Hepatic stellate cell (primary cell): ENCODE measurements around the gene TMEFF2.
"Not testable (repeated sequence)": the region's sequence is repeated elsewhere in the genome, so short reads cannot be mapped to it uniquely, and the experiment has no call there.

Experiments used
- DNase-seq: peaks from one replicate; pipeline ENCODE4 v3.0.0; 2011; ENCODE audit warnings: low spot score

TMEFF2 gene

DNA sequence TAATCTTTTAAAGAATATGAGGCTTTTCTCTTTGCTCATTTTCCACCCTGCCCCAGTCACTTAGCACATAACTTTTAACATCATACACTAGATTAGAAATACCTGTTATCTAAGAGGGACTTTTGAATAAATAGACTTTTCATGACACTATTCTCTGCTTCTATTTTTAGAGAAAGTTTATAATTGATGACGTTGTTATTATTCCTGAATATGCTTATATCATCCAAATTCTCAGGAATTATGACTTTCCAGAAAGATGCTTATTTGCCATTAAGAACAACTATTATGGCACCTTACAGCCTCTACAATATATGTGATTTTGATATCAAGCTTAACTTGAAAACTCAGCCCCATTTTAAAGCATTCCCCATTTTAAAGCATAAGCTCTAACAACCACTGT is 11.4 kb downstream of the TMEFF2 start:
- DNase-seq = no peak

DNA sequence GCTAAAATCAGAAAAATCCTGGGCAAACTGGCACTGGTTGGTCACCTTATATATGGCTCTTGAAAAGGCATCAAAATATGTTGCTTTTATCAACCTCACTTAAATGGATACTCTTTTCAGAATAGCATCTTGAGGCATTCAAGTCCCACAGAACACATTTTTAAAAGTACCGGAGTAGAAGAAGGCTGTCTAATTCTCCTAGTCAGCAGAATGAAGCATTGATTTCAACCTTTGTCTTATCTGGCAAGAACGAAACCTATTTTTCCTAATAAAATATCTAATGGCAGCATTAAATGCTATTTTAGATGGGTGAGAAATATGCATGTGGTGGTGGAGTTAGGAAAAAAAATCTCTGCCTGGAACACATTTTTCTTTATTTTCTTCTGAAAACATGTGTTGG is 27.8 kb downstream of the TMEFF2 start:
- DNase-seq = no peak

DNA sequence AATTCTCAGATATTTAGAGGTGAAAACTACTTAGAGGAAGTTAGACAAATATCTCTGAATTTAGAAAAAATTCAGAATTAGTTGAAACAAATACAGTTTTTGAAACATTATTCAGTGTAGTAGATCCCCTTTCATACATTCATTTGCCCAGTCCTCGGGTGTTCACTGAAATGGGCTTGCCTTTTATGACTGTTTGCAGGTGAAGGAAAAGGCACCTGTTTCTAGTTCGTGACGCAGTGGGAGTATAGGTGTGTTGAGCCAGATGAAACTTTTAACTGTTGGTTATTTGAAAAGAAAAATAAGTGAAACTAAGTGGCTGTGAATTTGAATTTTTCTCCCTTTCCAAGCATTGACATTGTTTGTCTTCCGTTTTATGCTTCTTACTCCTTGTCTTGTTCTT is 28.9 kb downstream of the TMEFF2 start:
- no peak for DNase-seq

DNA sequence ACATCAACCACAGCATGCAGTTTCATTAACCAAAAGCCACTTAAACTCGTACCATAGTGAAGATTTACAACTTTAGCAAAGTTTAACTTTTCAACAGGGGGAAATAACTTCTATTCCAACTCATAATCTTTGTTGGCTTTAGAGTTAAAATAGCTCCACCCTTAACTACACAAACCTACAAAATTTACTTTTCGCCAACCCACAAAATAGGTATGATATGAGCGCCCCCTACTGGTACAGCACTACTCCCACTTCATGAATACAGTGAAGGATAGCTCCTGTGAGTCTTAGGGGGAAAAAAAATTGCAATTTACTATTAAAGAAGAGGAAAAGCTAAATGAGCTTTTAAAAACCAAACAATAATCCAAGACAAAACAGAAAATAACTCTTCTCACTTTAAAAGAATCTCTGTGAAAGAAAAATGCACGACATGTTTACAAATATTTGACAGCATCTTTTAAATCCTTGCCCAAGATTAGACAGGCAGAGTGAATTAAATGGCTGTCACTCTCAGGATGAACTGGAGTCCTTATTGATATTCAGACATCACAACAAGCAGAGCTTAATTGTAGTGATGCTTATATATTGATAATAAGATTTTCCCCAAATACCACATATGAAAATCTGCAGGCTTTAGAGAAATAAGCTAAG is 32.2 kb downstream of the TMEFF2 start:
- peak; percentile 4 for DNase-seq

DNA sequence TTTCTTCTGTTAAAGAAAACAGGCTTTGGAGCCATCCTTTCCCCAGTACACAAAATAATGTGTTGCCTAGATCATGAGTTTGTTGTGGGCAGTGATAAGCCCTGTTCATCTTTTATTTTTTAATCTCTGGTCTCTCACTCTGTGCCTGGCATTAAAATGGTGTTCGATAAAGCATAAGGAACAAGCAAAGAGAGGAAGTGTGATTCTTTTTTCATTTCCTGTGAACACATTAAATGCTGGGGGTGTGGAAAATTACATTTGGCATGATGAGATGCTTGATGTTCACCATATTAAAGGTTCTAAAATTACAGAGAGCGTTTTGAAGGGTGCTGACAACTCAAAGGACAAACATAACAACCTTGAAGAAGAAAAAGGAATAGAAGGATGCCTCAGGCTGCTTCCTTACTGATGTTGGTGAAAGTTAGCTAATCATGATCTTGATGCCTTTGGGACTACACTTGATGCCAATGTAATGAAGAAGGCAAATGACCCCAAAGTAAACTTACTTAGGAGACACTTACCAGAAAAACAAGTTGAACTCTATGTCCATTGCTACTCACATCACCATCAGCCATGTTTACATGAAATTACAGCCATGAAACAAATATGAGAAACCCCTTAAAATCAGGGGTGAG is 33.0 kb downstream of the TMEFF2 start:
- DNase-seq = no peak

DNA sequence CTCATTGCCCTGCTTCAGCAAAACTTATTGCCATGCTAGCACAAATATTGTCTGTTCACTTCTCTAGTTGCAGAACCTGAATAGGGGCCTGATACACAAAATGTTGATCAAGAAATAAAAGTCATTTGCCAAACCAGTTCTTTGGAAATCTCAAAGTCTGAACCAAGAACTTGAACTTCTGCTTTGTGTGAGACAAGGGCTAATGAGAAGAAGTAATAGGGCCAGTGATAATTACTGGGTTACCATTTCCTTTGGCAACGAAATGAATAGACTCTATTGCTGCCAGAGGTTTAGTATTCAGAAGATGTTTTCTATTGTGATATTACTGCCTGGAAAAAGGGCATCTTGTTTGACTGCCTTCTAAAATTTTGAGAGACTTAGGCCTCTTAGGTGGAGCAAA is 35.0 kb downstream of the TMEFF2 start:
- DNase-seq = no peak

DNA sequence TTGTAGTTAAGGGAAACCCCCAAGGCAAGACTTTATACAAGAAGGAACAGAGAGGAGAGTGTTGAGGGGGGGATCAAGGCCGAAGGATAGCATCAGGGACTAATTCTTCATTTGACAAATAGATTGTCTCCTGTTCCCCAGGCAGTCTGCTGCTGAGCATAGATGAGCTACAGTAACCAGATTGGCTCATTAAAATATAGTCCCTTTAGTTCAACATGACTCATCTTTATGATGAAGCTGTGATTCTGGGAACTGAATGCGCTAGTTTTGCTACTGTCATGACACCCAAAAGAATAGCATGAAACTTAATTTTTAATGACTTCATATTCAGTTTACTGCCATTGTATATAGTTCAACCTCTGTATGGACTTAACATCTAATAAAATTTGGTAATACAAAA is 35.5 kb downstream of the TMEFF2 start:
- DNase-seq = no peak

DNA sequence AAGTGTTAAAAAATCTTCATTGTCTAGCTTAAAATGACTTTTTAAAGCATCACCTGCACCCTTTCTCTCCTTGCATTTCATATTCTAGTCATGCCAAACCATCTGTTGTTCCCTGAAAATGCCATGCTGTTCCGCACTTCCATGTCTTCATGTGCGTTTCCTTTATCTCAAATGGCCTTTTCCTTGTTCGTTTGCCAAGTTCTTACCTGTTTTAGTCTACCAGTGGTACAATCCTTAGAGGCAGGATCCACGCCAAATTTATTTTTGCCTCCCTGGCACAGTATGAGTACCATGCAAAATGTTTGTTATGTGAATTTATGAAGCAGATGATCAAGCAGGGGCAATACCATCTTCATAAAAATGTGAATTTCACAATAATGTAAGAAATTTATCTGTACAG is 37.0 kb downstream of the TMEFF2 start:
- DNase-seq = no peak

DNA sequence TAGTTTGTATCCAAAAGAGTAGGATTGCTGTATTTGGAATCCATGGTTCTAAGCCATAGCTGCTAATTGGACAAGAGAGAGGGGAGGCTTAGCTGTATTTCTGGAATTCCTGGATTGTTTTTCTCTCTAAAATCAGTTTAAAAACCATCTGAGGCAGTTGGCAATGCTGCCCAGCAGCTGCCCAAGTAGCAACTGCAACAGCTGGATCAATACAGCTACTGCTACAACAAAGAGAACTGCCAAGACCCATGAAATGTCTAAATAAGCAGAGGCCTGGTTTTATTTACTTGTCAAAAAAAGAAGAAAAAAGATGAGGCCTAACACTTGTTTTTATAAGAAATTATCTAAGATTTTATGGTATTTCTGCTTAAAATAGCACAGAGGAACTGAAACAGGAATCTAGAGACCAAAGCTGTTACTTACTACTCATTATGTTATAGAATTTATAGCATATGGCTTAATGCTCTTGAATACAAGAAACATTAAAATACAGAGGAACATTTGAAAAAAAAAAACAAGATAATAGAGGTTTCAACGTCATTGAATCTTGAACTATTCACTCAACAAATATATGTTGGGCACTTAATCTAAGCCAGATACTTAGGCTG is 39.1 kb downstream of the TMEFF2 start:
- no peak for DNase-seq

DNA sequence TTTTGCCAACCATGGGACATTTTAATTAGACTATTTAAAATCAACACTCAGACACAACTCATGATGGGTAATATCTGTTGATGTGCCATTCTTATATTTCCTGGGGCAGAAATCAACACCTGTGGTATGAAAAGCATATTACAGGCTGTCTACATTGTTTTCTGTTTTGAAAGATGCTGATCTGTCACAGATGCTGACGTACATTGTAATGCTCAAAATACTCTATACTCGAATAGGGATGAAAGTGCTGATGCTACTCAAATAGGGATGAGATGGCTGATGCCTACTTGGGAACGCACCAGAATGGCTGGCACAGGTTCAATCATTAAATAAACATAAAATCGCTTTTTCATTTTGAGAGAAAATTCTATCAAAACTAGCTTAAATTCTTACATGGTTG is 41.2 kb downstream of the TMEFF2 start:
- DNase-seq = no peak

DNA sequence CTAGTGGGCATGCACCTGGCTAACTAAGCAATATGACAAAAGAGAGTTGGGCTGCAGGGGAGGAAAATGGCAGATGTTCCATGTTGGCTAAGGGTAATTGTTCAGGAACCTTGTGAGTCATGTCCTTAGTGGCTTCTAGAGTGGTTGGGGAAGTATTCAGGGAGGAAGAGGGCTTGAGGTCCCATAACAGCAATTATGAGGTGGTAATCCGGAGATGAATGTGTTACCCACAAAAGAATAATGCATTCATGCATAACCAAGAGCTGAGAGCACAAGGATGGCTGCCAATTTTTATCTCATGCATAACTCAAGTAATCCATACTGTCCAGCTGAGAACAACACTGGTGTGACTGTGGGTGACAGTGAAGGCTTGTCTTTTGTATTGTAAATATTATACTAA is 42.9 kb downstream of the TMEFF2 start:
- no peak for DNase-seq

DNA sequence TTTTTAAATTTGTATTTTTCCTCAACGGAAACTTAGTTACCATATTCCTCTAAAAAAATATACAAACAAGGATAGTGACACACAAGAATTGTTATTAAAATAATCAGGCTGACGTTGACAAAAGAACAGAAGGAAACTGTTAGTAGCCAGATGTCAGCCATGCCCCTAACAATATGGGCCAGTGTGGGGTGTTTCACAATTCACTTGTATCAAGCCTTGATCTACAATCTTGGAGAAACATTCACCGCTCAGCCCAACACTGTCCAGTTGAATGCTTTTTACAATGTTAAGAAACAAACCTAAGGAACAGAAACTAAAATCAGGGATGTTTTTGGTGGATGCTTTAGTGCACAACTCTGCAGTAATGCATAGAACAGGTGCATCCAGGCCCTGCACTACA is 44.6 kb downstream of the TMEFF2 start:
- DNase-seq = no peak

DNA sequence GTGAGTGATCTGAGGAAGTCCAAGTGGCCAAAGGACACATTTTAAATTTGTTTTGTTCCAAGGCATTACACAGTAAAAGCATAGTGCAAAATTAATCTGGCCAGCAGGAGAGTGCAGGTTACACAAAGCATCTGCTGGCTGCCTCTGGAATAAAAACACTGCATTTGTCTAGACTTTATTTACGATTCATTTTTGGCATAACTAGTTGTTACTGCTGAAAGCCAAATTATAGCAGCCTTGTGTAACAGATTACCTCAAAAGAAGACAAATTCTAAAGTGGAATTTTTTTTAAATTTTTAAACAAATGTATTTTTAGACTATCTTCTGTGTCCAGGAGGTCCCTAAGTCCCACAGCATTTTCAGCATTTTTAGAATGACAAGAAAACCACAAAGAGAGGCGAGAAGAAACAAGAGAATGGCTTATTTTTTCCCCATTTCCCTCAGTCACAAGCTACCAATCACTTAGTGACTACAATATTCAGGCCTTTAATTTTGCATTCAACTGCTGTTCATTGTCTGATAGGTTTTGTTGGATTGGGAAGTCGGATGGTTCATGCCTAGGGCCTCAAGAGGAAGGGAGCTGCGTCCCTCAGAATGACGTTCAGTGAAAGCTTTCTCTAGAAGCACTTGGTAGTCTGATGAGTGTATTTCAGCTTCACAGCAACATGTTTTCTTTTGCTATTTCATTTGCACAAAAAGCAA is 46.0 kb downstream of the TMEFF2 start:
- DNase-seq = peak; percentile 2

DNA sequence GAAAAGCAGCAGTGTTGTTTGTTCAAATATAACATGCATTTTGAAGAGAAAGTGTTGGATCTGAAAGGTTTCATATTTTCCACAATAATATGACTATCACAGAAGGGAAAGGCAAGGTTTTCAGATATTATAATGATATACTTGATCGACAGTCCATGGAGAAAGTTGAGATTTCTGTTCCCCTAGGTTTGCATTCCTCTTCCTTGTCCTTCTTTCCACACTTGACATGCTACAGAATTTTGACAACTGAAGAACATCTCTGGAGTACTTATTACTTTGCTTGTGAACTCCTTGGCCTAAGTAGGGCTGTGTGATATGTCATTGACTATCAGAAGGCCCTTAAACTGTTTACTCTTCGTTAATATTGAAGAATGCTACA is 46.5 kb downstream of the TMEFF2 start:
- no peak for DNase-seq

DNA sequence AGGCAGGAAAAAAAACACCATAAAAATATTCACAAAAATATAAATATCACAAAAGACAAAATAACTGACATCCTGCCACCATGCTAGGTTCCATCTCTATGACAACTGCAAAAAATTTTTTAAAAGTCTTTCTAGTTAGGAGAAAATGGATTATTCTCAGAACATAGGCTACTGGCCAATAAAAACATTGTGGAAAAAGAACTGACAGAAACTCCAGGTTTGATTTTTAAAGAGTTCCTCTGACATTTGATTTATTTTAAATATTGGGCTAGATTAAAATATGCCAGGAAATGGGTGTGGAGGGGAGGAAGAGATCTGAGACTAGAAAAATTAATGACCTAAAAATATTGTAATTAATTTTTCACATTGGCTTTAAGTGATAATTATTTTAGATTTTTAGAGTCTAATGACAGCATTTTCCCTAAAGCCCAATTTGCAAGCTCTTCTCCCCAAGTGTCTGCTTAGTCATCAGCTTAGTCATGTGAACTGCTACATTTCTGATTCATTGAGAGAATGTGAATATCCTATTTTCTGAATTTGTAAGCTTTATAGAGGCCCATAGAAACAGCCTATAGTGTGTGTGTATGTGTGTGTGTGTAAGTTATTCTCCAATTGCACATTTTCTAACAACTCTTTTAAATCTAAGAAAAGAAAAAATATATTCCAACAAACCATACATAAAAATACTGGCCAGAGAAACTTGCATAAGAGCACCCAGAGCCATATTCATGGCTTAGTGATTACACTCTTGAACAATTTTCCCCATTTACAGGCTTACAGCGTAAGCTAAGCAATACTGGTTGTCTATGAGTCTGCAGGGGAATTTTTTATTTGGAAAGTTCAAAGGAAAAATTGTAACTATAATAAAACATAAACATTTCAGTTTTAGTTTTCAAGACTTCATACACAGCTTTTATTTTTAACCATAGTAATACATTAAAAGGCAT is 48.4 kb downstream of the TMEFF2 start:
- DNase-seq = no peak

DNA sequence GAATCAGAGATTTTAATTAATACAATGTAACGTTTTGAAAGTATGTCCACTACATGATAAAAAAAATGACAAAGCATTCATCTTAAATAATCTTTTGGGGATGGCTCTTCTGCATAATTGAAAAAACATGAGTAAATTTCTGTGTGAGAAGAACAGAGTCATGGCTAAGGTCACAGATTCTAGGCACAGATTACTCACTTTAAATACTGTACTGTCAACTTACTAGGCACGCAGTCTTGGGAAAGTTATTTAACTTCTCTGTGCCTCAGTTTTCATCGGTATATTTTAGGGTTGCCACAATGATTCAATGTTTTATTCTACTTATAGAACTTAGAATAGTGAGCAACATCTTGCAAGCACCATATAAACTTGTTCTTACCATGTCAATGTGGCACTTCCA is 49.2 kb downstream of the TMEFF2 start:
- DNase-seq = no peak

DNA sequence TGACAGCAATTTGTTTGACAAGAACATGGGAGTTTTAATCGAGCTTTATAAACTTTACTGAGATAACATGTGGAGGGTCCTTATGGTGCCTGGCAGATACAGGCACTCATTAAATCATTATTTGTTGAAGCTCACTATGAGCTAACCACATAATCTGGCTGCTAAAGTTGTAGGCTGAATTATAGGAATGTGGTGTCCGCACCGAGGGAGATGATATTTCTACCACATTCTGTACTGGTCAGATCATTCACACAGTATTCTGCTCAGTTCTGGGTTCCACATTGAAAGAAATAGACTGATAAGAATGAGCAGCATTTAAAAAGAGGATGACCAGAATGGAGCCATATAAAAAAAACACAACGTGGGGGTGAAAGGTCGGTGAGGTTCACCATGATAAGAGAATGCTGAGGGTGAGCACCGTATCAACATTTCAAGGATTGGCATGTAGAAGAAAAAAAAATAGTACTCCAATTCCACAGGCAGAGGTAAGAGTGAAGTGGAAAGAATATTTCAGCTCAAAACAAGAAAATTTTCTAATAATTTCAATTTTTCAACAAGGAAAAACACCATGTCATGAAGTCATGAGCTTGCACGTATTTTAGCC is 54.4 kb downstream of the TMEFF2 start:
- no peak for DNase-seq

DNA sequence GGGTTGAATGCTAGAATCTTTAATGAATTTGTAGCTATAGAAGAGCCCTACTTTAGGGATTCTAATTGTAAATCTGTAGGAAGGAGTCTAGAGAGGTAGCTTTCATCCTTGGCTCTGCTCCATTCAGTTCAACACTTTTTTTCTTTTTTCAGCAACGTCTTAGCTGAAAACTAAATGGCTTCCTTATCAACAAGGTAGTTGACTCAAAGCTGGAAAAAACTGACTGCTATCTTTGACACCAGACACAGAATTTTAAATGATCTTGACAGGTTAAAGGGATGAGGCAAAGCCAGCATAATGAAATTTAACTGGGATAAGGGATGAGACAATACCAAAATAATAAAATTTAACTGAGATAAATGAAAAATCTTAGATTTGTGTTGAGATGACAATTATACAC is 54.9 kb downstream of the TMEFF2 start:
- DNase-seq = no peak

DNA sequence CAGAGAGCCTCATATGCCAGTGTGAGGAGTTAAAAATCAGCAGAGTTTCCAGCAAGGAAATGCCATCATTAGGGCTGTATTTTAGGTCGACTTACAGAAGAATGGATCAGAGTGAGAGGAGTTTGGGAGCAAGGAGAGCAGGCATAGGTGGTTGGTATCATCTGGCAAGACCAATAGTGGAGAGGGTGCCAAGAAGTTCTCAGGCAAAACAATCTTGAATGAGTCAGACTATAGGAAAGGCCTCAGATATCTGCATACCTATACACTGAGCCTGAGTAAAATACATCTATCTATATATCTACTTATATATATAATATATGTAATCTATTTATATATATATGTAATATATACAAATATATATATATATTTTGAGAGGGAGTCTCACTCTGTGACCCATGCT is 57.3 kb downstream of the TMEFF2 start:
- DNase-seq = no peak

DNA sequence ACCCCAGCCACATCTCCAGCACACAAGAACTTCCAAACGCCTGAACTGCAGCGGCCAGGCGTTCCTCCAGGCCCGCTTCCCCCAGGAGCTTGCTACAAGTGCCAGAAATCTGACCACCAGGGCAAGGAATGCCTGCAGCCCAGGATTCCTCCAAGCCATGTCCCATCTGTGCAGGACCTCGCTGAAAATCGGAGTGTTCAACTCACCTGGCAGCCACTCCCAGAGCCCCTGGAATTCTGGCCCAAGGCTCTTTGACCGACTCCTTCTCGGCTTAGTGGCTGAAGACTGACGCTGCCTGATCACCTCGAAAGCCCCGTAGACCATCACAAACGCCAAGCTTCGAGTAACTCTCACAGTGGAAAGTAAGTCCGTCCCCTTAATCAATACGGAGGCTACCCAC is 62.1 kb downstream of the TMEFF2 start:
- DNase-seq = not testable (repeated sequence)

DNA sequence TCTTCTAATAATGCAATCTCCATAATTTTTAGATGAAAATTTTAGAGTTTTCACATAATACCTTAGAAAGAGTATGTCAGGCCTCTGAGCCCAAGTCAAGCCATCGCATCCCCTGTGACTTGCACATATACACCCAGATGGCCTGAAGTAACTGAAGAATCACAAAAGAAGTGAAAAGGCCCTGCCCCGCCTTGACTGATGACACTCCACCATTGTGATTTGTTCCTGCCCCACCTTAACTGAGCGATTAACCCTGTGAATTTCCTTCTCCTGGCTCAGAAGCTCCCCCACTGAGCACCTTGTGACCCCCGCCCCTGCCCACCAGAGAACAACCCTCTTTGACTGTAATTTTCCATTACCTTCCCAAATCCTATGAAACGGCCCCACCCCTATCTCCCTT is 64.4 kb downstream of the TMEFF2 start:
- DNase-seq = not testable (repeated sequence)

DNA sequence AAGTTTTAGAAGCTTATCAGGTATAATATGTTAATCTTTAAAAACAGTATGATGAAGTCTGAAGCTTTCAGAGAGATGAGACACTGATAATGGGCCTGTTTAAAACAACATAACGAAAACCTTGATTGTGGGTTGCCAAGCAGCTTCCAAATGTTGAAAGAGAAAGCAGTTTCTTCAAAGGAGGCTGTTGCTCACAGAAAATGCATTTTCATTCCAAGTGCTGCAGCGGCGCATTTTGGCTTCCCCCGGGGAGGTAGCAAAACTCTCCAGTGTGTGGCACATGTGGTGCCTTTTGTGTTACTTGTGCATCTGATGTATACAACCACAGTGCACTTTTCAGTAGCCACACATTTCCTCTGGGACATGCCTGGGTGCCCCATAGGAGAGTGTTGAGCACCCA is 66.1 kb downstream of the TMEFF2 start:
- no peak for DNase-seq
